ENCODE results near the gene LPCAT2. TPM values are rescaled to one million over a fixed set of nuclear protein-coding genes. Genes with fewer than 3 reads are reported as not detected.

Gene LPCAT2
- total RNA-seq, 1 experiment from 2014 or later = 7.1 TPM

GRCh38 chr16:55532227-55532626 lies 23.4 kb downstream of the LPCAT2 start:
- Mint-ChIP-seq H3K27ac (no peak overlapping the region), H3K27me3 (ENCODE audit: low read depth) (no peaks in the 10 kb centered on the region)
- POLR2A ChIA-PET = no interaction called here

GRCh38 chr16:55534756-55535155 lies 25.9 kb downstream of the LPCAT2 start:
- no peak for DNase-seq (ENCODE audit: low spot score)
- no peak overlapping the region for H3K4me3 Mint-ChIP-seq
- H3K9me3 Mint-ChIP-seq = no peaks in the 10 kb centered on the region
- no peaks in the 10 kb centered on the region for H3K36me3 Mint-ChIP-seq
- H3K4me1 Mint-ChIP-seq = 0 out of 2 replicates have a peak, but pooled peaks cover 4% of the 10 kb centered on the region
- ChIA-PET CTCF (interaction anchor here (3.7 kb wide), 1 partner anchor 70 kb away, joined by 19 read pairs; no protein-coding TSS in a partner anchor), POLR2A (no interaction called here)
- no peak for ATAC-seq
- TF ChIP-seq FOXJ3 (CRISPR knock-in tag; IDR thresholded peaks at IDR 0.05; ENCODE audit: borderline replicate concordance) = no peak
- TF ChIP-seq NFATC4 (CRISPR knock-in tag; IDR thresholded peaks at IDR 0.05) = no peak
- no peak for TF ChIP-seq MYBL2 (CRISPR knock-in tag; IDR thresholded peaks at IDR 0.05)
- no peak for TF ChIP-seq GRHL2 (CRISPR knock-in tag; IDR thresholded peaks at IDR 0.05; ENCODE audit: insufficient replicate concordance, severe bottlenecking)
- no peak for TF ChIP-seq SMAD3 (CRISPR knock-in tag; IDR thresholded peaks at IDR 0.05; ENCODE audit: borderline replicate concordance)
- TF ChIP-seq E2F4 (CRISPR knock-in tag; IDR thresholded peaks at IDR 0.05; ENCODE audit: borderline replicate concordance, low read depth) = no peak
- no peak for TF ChIP-seq ZNF232 (CRISPR knock-in tag; IDR thresholded peaks at IDR 0.05)
- TF ChIP-seq HMGXB4 (CRISPR knock-in tag; IDR thresholded peaks at IDR 0.05) = no peak
- no peak for TF ChIP-seq ZNF671 (CRISPR knock-in tag; IDR thresholded peaks at IDR 0.05)
- no peak for TF ChIP-seq USF1 (CRISPR knock-in tag; IDR thresholded peaks at IDR 0.05)
- no peak for TF ChIP-seq EMX1 (CRISPR knock-in tag; IDR thresholded peaks at IDR 0.05)
- no peak for TF ChIP-seq ERG (CRISPR knock-in tag; IDR thresholded peaks at IDR 0.05)
- no peak overlapping the region for H3K27ac Mint-ChIP-seq
- no peaks in the 10 kb centered on the region for H3K27me3 Mint-ChIP-seq (ENCODE audit: low read depth)

More at GRCh38 chr16:55532227-55532626, 23.4 kb downstream of the LPCAT2 start:
- no peak for DNase-seq (ENCODE audit: low spot score)
- CTCF ChIA-PET = interaction anchor here (1.5 to 2.6 kb wide), 2 partner anchors 31 to 67 kb away, joined by 5 to 16 read pairs; no protein-coding TSS in a partner anchor
- H3K36me3 Mint-ChIP-seq = no peaks in the 10 kb centered on the region
- no peak for ATAC-seq
- H3K9me3 Mint-ChIP-seq = no peaks in the 10 kb centered on the region
- no peak overlapping the region for H3K4me3 Mint-ChIP-seq
- TF ChIP-seq USF1 (CRISPR knock-in tag; IDR thresholded peaks at IDR 0.05) (no peak), SMAD4 (CRISPR knock-in tag; IDR thresholded peaks at IDR 0.05) (no peak), USF2 (CRISPR knock-in tag; IDR thresholded peaks at IDR 0.05) (no peak), CBFB (CRISPR knock-in tag; IDR thresholded peaks at IDR 0.05; ENCODE audit: low read depth) (no peak), GTF2I (CRISPR knock-in tag; conservative IDR thresholded peaks at IDR 0.05) (no peak)
- no peaks in the 10 kb centered on the region for H3K4me1 Mint-ChIP-seq

GRCh38 chr16:55539049-55539448 lies 30.2 kb downstream of the LPCAT2 start:
- Mint-ChIP-seq H3K36me3 (no peaks in the 10 kb centered on the region), H3K27ac (no peak overlapping the region), H3K9me3 (no peaks in the 10 kb centered on the region), H3K27me3 (ENCODE audit: low read depth) (no peaks in the 10 kb centered on the region), H3K4me1 (0 out of 2 replicates have a peak, but pooled peaks cover 4% of the 10 kb centered on the region), H3K4me3 (no peak overlapping the region)
- ChIA-PET POLR2A (interaction anchor here (0.7 kb wide), 1 partner anchor 132 kb away, joined by 3 read pairs; no protein-coding TSS in a partner anchor), CTCF (interaction anchor here (1.8 kb wide), 1 partner anchor 74 kb away, joined by 19 read pairs; no protein-coding TSS in a partner anchor)
- no peak for ATAC-seq
- no peak for DNase-seq (ENCODE audit: low spot score)
- TF ChIP-seq CBFB (CRISPR knock-in tag; IDR thresholded peaks at IDR 0.05; ENCODE audit: low read depth) (no peak), TCF7 (CRISPR knock-in tag; IDR thresholded peaks at IDR 0.05; ENCODE audit: low read depth) (no peak), ZNF219 (CRISPR knock-in tag; IDR thresholded peaks at IDR 0.05; ENCODE audit: borderline replicate concordance) (no peak), E2F5 (CRISPR knock-in tag; IDR thresholded peaks at IDR 0.05) (no peak), FOXP1 (CRISPR knock-in tag; IDR thresholded peaks at IDR 0.05; ENCODE audit: borderline replicate concordance) (no peak), FOXK1 (CRISPR knock-in tag; IDR thresholded peaks at IDR 0.05) (no peak), SMAD4 (CRISPR knock-in tag; IDR thresholded peaks at IDR 0.05) (no peak), TEAD1 (CRISPR knock-in tag; IDR thresholded peaks at IDR 0.05) (no peak), ZNF425 (CRISPR knock-in tag; conservative IDR thresholded peaks at IDR 0.05) (no peak)
